Measurements from ENCODE around the gene DUSP14.
A peak's percentile ranks its signal among the peaks of the same experiment; 100 is the strongest.

Gene DUSP14

GRCh38 chr17:37517881-37518280, 28.2 kb downstream of the DUSP14 start:
- DNase-seq: no peak

- no peak for DNase-seq
Observed at GRCh38 chr17:37518826-37519225, 29.1 kb downstream of the DUSP14 start.

- no peak for DNase-seq
Observed at GRCh38 chr17:37519251-37519985, 29.7 kb downstream of the DUSP14 start.

GRCh38 chr17:37520174-37520573, 30.5 kb downstream of the DUSP14 start:
- no peak for DNase-seq

GRCh38 chr17:37521821-37522220, 32.1 kb downstream of the DUSP14 start:
- DNase-seq: no peak

- DNase-seq: no peak
Observed at GRCh38 chr17:37523715-37524219, 34.1 kb downstream of the DUSP14 start.

GRCh38 chr17:37527249-37527851, 37.7 kb downstream of the DUSP14 start:
- no peak for DNase-seq

- no peak for DNase-seq
Observed at GRCh38 chr17:37530420-37530819, 40.7 kb downstream of the DUSP14 start.

GRCh38 chr17:37532756-37533155, 43.1 kb downstream of the DUSP14 start:
- no peak for DNase-seq

- DNase-seq: no peak
Observed at GRCh38 chr17:37535906-37536305, 46.2 kb downstream of the DUSP14 start.

GRCh38 chr17:37538981-37539659, 49.4 kb downstream of the DUSP14 start:
- no peak for DNase-seq

- no peak for DNase-seq
Observed at GRCh38 chr17:37541880-37542660, 52.4 kb downstream of the DUSP14 start.

- DNase-seq: no peak
Observed at GRCh38 chr17:37543637-37544052, 54.0 kb downstream of the DUSP14 start.

GRCh38 chr17:37545486-37545885, 55.8 kb downstream of the DUSP14 start:
- no peak for DNase-seq

- peak; percentile 46 for DNase-seq
Observed at GRCh38 chr17:37546302-37546701, 56.6 kb downstream of the DUSP14 start.

- DNase-seq: no peak
Observed at GRCh38 chr17:37547986-37548385, 58.3 kb downstream of the DUSP14 start.

GRCh38 chr17:37551788-37552187, 62.1 kb downstream of the DUSP14 start:
- no peak for DNase-seq

- DNase-seq: no peak
Observed at GRCh38 chr17:37553401-37553966, 63.8 kb downstream of the DUSP14 start.

- DNase-seq: no peak
Observed at GRCh38 chr17:37555386-37555785, 65.7 kb downstream of the DUSP14 start.

- no peak for DNase-seq
Observed at GRCh38 chr17:37557482-37557881, 67.8 kb downstream of the DUSP14 start.

GRCh38 chr17:37558299-37558698, 68.6 kb downstream of the DUSP14 start:
- DNase-seq: no peak

- DNase-seq: no peak
Observed at GRCh38 chr17:37562016-37562745, 72.5 kb downstream of the DUSP14 start.

All from right forelimb (tissue), 1 donor.